Colonic mucosa (tissue), 4 donors: ENCODE measurements around the gene NPAS3. TPM values are rescaled to one million over a fixed set of nuclear protein-coding genes. Genes with fewer than 3 reads are reported as not detected.
A peak's percentile ranks its signal among the peaks of the same experiment; 100 is the strongest.

Experiments used
- DNase-seq: peaks from one replicate; pipeline ENCODE4 v3.0.0-alpha.2; 2020
- H3K27ac ChIP-seq: fragments of 200-600 bp; one replicate; pipeline ENCODE4 v1.8.0; 2021
- H3K27me3 ChIP-seq: fragments of 200-600 bp; one replicate; pipeline ENCODE4 v1.8.0; 2021
- H3K36me3 ChIP-seq: fragments of 200-600 bp; one replicate; pipeline ENCODE4 v1.8.0; 2021
- H3K4me1 ChIP-seq: fragments of 200-600 bp; one replicate; pipeline ENCODE4 v1.8.0; 2021; ENCODE audit warnings: mild to moderate bottlenecking
- H3K4me3 ChIP-seq: fragments of 200-600 bp; one replicate; pipeline ENCODE4 v1.8.0; 2021
- H3K9ac ChIP-seq, 2 donors: one replicate each; pipeline ENCODE4 v1.7.0; 2013; ENCODE audit warnings: control low read depth in 2 of 2, low read depth in 2 of 2, low read length in 2 of 2
- H3K9me3 ChIP-seq: fragments of 200-600 bp; one replicate; pipeline ENCODE4 v1.8.0; 2021
- CTCF ChIP-seq: fragments of 200-600 bp; IDR thresholded peaks from one replicate; pipeline ENCODE4 v1.8.0; 2022; ENCODE audit warnings: antibody characterized with exemption, mild to moderate bottlenecking
- intact Hi-C: fragments of 100-400 bp; cut with DNase I; formaldehyde crosslinking; loops from one replicate; pipeline ENCODE4 v1.14.1; 2022
- total RNA-seq, 2 donors: library from RNA; stranded (reverse); fragmentation: NEBNext Ultra II Directional in 1 of 2; extraction: Animal tissue kit (Norgen Biotek cat#: 25700) in 1 of 2; gene quantifications; one replicate each; pipeline ENCODE4 v1.2.1, GENCODE V29; 2021
- donor health status: healthy.
- donor health status: DM: no; HTN: no; CAD: no.
- donor health status: DM: no; HTN: no; CAD: no.

NPAS3 gene
- total RNA-seq, 2 donors from 2014 or later, result 0.79 to 1.6 TPM

DNA sequence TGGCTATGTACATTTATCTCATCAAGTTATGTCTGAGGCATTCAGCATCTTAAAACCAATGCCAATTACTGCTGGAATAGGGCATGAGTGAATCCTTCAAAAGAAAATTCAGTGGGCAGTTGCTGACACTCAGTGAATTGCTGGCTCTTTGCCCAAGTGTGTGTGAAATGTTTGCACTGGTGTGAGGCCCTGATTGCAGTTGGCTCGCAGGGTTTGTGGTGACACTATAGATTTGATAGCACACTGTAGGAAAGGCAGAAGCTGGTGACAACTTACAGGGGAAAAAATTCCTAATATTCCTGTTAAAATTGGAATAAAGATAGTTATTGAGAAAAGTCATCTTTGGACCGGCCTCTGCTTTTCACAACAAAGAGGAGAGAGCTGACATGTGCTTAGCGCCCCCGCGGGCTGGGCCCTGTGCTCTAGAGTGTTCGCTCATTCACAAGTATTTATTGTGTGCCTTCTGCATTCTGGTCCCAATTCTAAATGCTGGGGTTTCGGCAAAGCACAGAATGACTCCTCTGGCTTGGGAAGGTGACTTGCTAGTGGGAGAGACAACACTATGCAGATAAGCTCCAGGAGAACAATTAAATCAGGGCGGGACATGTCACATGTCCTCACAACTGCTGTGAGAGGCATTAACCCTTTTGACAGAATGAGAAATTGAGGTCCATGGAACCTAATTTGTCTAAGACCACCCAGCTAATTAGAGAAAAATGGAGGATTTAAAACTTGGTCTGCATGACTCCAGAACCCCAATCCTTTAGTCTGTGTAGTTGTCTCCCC is 418.7 kb downstream of the NPAS3 start:
- peak; percentile 65 for DNase-seq
- intact Hi-C loops, result no loop called here

DNA sequence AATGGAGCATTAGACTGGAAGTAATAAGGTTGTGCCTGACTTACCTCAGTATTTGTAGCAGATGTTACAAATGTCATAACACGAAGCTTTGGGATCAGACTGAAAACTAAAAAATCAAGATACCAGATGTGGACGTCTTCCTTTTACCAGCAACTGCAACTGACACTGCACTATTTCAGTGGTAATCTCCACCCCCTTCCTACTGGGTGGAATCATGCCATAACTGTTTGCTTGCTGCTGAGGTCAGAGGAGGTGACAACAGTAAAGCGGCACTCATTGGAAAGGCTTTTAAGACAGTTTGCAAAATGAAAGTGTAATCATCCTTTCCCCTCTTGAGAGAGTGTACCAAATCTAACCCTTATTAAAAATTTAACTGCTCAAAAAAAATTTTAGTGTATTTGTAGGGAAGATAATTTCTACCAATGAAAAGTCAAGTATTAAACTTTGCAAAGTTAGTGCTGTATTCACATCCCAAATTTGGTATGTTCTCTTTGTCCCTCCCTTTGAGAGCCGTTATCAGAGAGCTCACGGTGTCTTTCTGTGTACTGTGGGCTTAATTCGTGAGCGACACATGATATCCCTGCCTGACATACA is 420.7 kb downstream of the NPAS3 start:
- H3K4me1 ChIP-seq, result no peaks in the 10 kb centered on the region
- TF ChIP-seq CTCF, result no peak
- no peaks in the 10 kb centered on the region for H3K27me3 ChIP-seq
- H3K9ac ChIP-seq, result no peak overlapping the region
- no peak overlapping the region for H3K4me3 ChIP-seq
- DNase-seq, result no peak
- no peaks in the 10 kb centered on the region for H3K36me3 ChIP-seq
- H3K27ac ChIP-seq, result no peak overlapping the region
- no peaks in the 10 kb centered on the region for H3K9me3 ChIP-seq
- intact Hi-C loops, result no loop called here

More for the DNA sequence above, 418.7 kb downstream of the NPAS3 start:
- Histone ChIP-seq H3K4me1 (no peaks in the 10 kb centered on the region), H3K36me3 (no peaks in the 10 kb centered on the region), H3K27me3 (no peaks in the 10 kb centered on the region), H3K9me3 (no peaks in the 10 kb centered on the region), H3K4me3 (no peak overlapping the region), H3K9ac (no peak overlapping the region), H3K27ac (no peak overlapping the region)
- no peak for TF ChIP-seq CTCF

- H3K27ac ChIP-seq, result no peak overlapping the region
- H3K4me3 ChIP-seq, result no peak overlapping the region
- no peaks in the 10 kb centered on the region for H3K9me3 ChIP-seq
- H3K9ac ChIP-seq, result no peak overlapping the region
- no peaks in the 10 kb centered on the region for H3K4me1 ChIP-seq
- no peak for TF ChIP-seq CTCF
- DNase-seq, result no peak
- H3K27me3 ChIP-seq, result no peaks in the 10 kb centered on the region
- no peaks in the 10 kb centered on the region for H3K36me3 ChIP-seq
- intact Hi-C loops, result no loop called here
Observed at GRCh38 chr14:33362934-33363333, 424.3 kb downstream of the NPAS3 start.

DNA sequence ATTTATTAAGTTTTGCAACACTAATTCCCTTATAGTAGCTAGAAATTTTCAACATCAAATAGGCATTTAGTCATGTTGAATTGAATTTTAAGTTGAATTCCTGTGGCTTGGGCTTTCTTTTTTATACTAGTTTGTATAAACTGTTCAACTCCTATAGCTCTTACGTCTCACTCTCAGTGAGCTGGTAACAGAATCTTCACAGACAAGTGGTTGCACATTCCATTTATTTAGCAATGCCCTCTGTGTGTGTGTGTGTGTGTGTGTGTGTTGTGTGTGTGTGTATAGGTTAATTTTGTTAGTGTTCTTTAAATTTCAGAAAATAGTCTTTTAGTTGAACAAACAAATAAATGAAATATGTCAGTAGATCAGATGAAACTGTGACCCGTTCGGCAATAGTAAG is 425.0 kb downstream of the NPAS3 start:
- no peak for DNase-seq
- Histone ChIP-seq H3K4me1 (no peaks in the 10 kb centered on the region), H3K36me3 (no peaks in the 10 kb centered on the region), H3K9me3 (no peaks in the 10 kb centered on the region), H3K4me3 (no peak overlapping the region), H3K9ac (no peak overlapping the region), H3K27ac (no peak overlapping the region), H3K27me3 (no peaks in the 10 kb centered on the region)
- no peak for TF ChIP-seq CTCF
- intact Hi-C loops, result no loop called here

GRCh38 chr14:33364466-33364865 is 425.8 kb downstream of the NPAS3 start:
- Histone ChIP-seq H3K36me3 (no peaks in the 10 kb centered on the region), H3K27me3 (no peaks in the 10 kb centered on the region), H3K9ac (no peak overlapping the region), H3K9me3 (no peaks in the 10 kb centered on the region), H3K4me3 (no peak overlapping the region), H3K4me1 (no peaks in the 10 kb centered on the region), H3K27ac (no peak overlapping the region)
- no peak for DNase-seq
- TF ChIP-seq CTCF, result no peak
- intact Hi-C loops, result no loop called here
